Measurements from ENCODE around the gene MGAT1. TPM values are rescaled to one million over a fixed set of nuclear protein-coding genes. Genes with fewer than 3 reads are reported as not detected.

Gene MGAT1
- 133 and 147 TPM in 2 replicates for total RNA-seq

GRCh38 chr5:180802325-180803180, at the start of gene MGAT1:
MGAT1 (minus strand) TSS chr5:180802806; CDS start chr5:180792971, 9,835 bp downstream.

GRCh38 chr5:180739958-180740357, 62.6 kb downstream of the MGAT1 start, which contains the start of gene OR2Y1:
OR2Y1 (minus strand) TSS chr5:180740058; CDS start chr5:180740058, 0 bp downstream.

Other genes with a start within 250 kb of the MGAT1 start
- not detected in 2 replicates for gene SCGB3A1, start 211.3 kb downstream of the MGAT1 start, total RNA-seq
- 0.08 and 0.16 TPM in 2 replicates for gene FLT4, start 153.2 kb downstream of the MGAT1 start, total RNA-seq
- not detected in 2 replicates for gene OR2Y1, start 62.7 kb downstream of the MGAT1 start, total RNA-seq
- gene ZFP62, start 58.5 kb upstream of the MGAT1 start, total RNA-seq, result 9.0 and 13.3 TPM in 2 replicates
- not detected in 2 replicates for gene BTNL8, start 96.4 kb upstream of the MGAT1 start, total RNA-seq
- not detected in 2 replicates for gene BTNL3, start 186.0 kb upstream of the MGAT1 start, total RNA-seq
- gene BTNL9, start 237.5 kb upstream of the MGAT1 start, total RNA-seq, result not detected in 2 replicates

Data from hair follicular keratinocyte (primary cell).